CD1c-positive myeloid dendritic cell (primary cell): ENCODE results near the gene CD58.

ENCODE experiments used
- DNase-seq: peaks from one replicate; pipeline ENCODE4 v3.0.0-alpha.2; 2016; ENCODE audit errors: extremely low spot score

Gene CD58

DNA sequence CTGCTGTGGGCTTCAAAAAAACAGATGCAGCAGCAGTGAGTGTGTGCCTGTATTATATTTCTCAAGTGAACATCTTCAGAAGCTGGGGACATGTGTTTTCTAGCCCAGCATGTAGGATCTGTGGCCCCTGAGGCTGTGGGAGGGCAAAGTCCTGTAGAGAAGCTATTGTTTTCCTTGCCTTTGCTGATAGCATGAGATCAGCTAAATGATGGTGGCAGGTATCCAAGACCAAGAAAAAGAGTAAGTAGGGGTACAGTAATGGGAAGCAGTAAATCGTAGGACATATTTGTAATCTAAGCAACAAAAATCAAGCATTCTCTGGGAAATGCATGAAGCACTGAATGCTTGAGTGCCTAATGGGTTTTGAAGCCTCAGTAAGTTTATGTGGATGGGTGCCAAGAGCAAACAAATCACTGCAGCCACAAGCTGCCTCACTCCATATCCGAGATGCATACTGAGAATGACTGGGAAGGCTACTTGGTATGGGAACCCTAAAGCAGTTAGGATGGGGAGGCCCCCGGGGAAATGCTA, 98.3 kb downstream of the CD58 start:
- DNase-seq: no peak

DNA sequence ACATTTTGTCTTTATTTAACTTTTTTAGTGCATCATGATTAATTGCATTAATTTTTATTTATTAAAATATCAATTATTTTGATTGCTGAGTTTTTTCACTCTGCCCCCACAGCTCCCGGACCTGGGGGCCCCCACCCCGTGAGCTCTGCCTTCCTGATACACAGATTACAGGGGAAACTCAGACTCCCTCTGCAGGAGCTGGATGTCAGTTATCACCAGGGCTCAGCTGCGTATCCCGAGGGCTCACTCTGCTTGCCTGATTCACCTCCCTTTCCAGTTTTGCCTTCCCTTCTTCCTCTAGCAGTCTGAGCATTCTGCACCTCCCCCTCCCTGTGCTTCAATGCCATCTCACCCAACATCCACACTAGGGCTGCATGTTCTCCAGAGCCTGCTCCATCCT, 99.6 kb downstream of the CD58 start:
- no peak for DNase-seq

DNA sequence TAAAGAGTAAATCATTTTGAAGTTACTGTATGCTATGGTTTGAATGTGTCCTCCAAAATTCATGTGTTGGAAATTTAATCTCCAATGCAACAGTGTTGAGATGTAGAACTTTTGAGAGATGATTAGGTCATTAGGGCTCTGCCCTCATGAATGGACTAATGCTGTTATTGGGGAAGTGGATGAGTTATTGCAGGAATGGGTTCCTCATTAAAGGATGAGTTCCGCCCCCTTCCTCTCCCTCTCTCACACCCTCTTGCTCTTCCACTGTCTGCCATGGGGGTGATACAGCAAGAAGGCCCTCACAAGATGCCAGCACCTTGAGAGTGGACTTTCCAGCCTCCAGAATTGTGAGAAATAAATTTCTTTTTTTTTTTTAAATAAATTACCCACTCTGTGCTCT, 100.2 kb downstream of the CD58 start:
- peak; percentile 34 for DNase-seq

DNA sequence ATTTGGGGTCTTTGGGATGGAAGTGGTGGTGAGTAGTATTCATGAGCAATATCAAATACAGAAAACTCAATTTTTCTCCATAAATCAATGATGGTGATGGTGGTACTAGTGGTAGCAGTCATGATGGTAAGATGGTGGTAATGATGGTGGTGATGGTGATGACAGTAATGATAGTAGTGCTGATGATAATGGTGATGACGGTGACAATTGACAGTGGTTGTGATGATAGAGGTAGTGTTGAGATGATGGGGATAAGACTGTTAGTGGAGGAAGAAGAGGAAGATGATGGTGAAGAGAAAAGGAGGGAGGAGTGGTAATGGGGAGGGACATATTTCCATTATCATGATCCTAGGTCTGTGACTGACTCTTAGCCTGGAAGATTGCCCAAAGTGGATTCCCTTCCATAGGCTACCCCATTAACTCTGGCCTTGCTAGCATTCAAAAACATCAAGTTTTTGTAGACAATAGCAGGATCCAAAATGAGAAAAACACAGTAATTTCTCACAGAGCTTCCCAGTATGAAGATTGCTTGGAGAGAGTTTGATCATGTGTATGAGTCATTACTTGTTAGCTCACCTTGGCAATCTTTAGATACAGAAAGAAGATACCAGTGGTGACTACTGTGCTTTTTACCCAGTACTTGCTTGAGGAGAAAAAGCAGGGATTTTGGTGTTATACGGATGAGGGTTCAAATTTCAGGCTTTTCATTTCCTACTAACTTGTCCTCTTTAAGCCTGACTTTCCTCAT, 103.8 kb downstream of the CD58 start:
- DNase-seq: no peak

DNA sequence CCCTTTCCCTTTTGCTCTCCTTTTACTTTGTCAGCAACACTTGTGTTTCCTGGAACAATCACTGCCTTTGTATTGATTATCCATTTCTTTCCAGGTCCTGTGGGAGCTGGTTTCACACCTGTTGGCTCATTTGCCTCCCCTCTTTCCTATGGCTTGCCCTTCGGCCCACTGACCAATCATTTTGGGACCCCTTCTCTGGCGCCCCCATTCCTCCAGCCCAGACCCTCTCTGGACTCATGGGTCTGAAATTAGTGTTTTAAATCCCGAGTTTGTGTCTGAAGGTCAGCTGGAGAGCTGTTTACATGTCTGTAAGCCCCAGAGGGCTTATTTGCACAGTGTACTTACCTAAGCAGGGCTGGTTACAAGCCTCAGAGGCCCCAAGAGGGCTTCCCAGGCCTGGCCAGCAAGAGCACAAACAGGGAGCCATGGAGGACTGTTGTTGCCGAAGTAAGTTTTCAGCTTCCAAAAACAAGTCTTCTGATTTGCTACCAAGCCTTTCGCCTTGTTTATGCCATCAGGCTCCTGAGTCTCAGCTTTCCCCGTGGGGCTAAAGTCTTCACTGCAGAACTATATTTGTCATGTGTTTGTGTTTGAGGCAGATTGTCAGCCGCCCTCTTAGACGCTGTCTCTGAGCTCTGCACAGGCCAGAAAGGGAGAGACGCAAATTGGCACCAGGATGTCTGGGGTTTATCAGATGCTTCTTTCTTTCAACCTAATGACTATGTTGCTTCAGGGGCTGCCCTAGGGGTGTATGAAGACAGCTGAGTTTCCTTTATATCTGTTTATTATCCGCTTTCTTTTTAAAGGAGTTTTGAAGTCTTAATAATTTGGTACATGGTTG, 104.8 kb downstream of the CD58 start:
- no peak for DNase-seq

DNA sequence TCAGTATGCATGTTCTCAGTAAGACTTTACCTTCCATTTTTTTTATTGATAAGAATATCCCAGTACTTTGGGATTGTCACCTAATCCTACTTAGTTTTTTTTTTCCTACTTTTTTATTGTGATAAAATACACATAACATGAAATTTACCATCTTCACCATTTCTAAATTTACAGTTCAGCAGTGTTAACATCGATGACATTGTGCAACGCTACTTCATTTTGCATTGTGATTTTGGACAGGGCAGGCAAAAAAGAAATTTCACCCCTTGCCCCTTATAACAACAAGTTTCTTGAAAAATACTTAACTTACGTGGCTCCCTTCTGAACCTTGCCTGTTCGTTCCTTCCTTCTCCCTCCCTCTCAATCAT, 105.4 kb downstream of the CD58 start:
- no peak for DNase-seq
